Small intestine (tissue), 7 donors: ENCODE measurements around the gene SEMA3B. TPM values are rescaled to one million over a fixed set of nuclear protein-coding genes. Genes with fewer than 3 reads are reported as not detected.
"Not testable (repeated sequence)": the region's sequence is repeated elsewhere in the genome, so short reads cannot be mapped to it uniquely, and the experiment has no call there.

Experiments
- DNase-seq, 2 donors: peaks; one replicate each; pipeline versions ENCODE4 v3.0.0 to v3.0.0-alpha.2; 2013
- FAIRE-seq: peaks from 2 replicates; lab custom pipeline; 2012; peaks lifted over from hg19 to GRCh38; lab: Jason Lieb, UNC
- H3K27ac ChIP-seq, 3 donors: one replicate each; pipeline ENCODE4 v1.5.1; 2013; ENCODE audit warnings: low read length in 2 of 3, mild to moderate bottlenecking in 2 of 3, control low read depth in 1 of 3, inconsistent platforms in 1 of 3, low read depth in 1 of 3, moderate library complexity in 1 of 3
- H3K27me3 ChIP-seq, 3 donors: one replicate each; pipeline ENCODE4 v1.6.1; 2013; ENCODE audit warnings: low read length in 3 of 3, inconsistent platforms in 1 of 3; ENCODE audit not compliant: control insufficient read depth in 3 of 3, insufficient read depth in 3 of 3
- H3K36me3 ChIP-seq, 3 donors: one replicate each; pipeline ENCODE4 v1.6.1; 2013; ENCODE audit warnings: low read length in 3 of 3, inconsistent platforms in 1 of 3, low read depth in 1 of 3, mild to moderate bottlenecking in 1 of 3, moderate library complexity in 1 of 3; ENCODE audit not compliant: control insufficient read depth in 3 of 3, insufficient read depth in 2 of 3
- H3K4me1 ChIP-seq, 3 donors: one replicate each; pipeline ENCODE4 v1.6.1; 2013; ENCODE audit warnings: low read length in 2 of 3, inconsistent platforms in 1 of 3, low read depth in 1 of 3, mild to moderate bottlenecking in 1 of 3, moderate library complexity in 1 of 3; ENCODE audit not compliant: control insufficient read depth in 3 of 3, insufficient read depth in 2 of 3
- H3K4me3 ChIP-seq, 3 donors: one replicate each; pipeline ENCODE4 v1.5.1; 2013; ENCODE audit warnings: low read length in 3 of 3, control low read depth in 1 of 3, inconsistent platforms in 1 of 3, low read depth in 1 of 3, mild to moderate bottlenecking in 1 of 3, moderate library complexity in 1 of 3
- H3K9me3 ChIP-seq, 2 donors: one replicate each; pipeline ENCODE4 v1.6.1; 2013; ENCODE audit warnings: low read depth in 1 of 2, low read length in 1 of 2; ENCODE audit not compliant: control insufficient read depth in 2 of 2, insufficient read depth in 1 of 2
- WGBS, 3 donors: extraction: QIAGEN DNeasy Blood & Tissue Kit; methylation state at CpG; one replicate each; pipeline ENCODE4 v1.1.7; 2013; 5-methylcytosine and 5-hydroxymethylcytosine counted together
- polyA plus RNA-seq, 4 donors: library from polyadenylated mRNA; stranded (reverse) in 3 of 4; unstranded in 1 of 4; fragments of 200-250 nt in 3 of 4; fragments of 120-200 nt in 1 of 4; gene quantifications; one replicate each; pipeline versions ENCODE4 v1.2.1 to v1.2.3, GENCODE V29; 2013
- donor health status: healthy with polysubstance abuse.
- donor health status: control.
- donor health status: control.
- donor health status: Bipolar disorder and iron deficiency.
- donor health status: healthy.

SEMA3B gene
- polyA plus RNA-seq, 4 donors = 39.2 to 204 (median 154) TPM

- H3K4me3 ChIP-seq = no peak within 1 kb of the TSS
- H3K9me3 ChIP-seq = no peaks in the 10 kb centered on the region
- peaks cover 0 to 11% (median 0%) of the 10 kb centered on the region in 3 donors for H3K4me1 ChIP-seq
- peaks cover 3 to 50% (median 9%) of the 10 kb centered on the region in 3 donors for H3K36me3 ChIP-seq
- FAIRE-seq (no peak), DNase-seq (no peak)
- no peak within 1 kb of the TSS for H3K27ac ChIP-seq
- 60 to 80% (median 61%) methylated on average over 2 of the region's 2 CpGs for whole genome bisulfite sequencing, 3 donors
- H3K27me3 ChIP-seq = peaks cover 0 to 23% (median 5%) of the 10 kb centered on the region in 3 donors
Observed at GRCh38 chr3:50278880-50279224, 9.9 kb downstream of the SEMA3B start, which contains the start of gene LSMEM2. Gene LSMEM2 (plus strand): TSS chr3:50279087. CDS start chr3:50279114, 27 bp downstream.

- H3K4me3 ChIP-seq = no peak overlapping the region
- peaks cover 0 to 5% (median 0%) of the 10 kb centered on the region in 3 donors for H3K4me1 ChIP-seq
- H3K36me3 ChIP-seq = peaks cover 3 to 44% (median 9%) of the 10 kb centered on the region in 3 donors
- 87 to 95% (median 92%) methylated on average over 8 of the region's 8 CpGs for WGBS, 3 donors
- no peak for DNase-seq
- H3K27me3 ChIP-seq = peaks cover 0 to 17% (median 4%) of the 10 kb centered on the region in 3 donors
- no peak overlapping the region for H3K27ac ChIP-seq
- FAIRE-seq = no peak
- no peaks in the 10 kb centered on the region for H3K9me3 ChIP-seq
Observed at GRCh38 chr3:50279255-50280016, 10.5 kb downstream of the SEMA3B start.

GRCh38 chr3:50284121-50284520 is 15.2 kb downstream of the SEMA3B start:
- not testable (repeated sequence) for H3K4me3 ChIP-seq, H3K27ac ChIP-seq, H3K4me1 ChIP-seq, H3K27me3 ChIP-seq, DNase-seq, H3K9me3 ChIP-seq, FAIRE-seq
- 74 to 86% (median 85%) methylated on average over 6 of the region's 6 CpGs for WGBS, 3 donors
- H3K36me3 ChIP-seq = peaks cover 3 to 30% (median 8%) of the 10 kb centered on the region in 3 donors

- Histone ChIP-seq H3K36me3 (peaks cover 3 to 50% (median 8%) of the 10 kb centered on the region in 3 donors), H3K9me3 (no peaks in the 10 kb centered on the region), H3K4me1 (peaks cover 0 to 13% (median 0%) of the 10 kb centered on the region in 3 donors), H3K27ac (no peak overlapping the region), H3K27me3 (peaks cover 0 to 3% (median 0%) of the 10 kb centered on the region in 3 donors), H3K4me3 (no peak overlapping the region)
- FAIRE-seq = no peak
- DNase-seq = no peak
- WGBS, 3 donors = 86 to 88% (median 87%) methylated on average over 27 to 28 of the region's 28 CpGs
Observed at GRCh38 chr3:50286322-50287227, 17.6 kb downstream of the SEMA3B start.

GRCh38 chr3:50287262-50287661 is 18.3 kb downstream of the SEMA3B start:
- H3K27ac ChIP-seq = no peak overlapping the region
- FAIRE-seq = no peak
- WGBS, 3 donors = 83 to 92% (median 90%) methylated on average over 1 of the region's 1 CpG

GRCh38 chr3:50288387-50289007 is 19.6 kb downstream of the SEMA3B start:
- WGBS, 3 donors = 93 to 95% (median 93%) methylated on average over 22 to 23 of the region's 23 CpGs
- Histone ChIP-seq H3K9me3 (no peaks in the 10 kb centered on the region), H3K4me1 (peaks cover 0 to 24% (median 0%) of the 10 kb centered on the region in 3 donors), H3K36me3 (peaks cover 3 to 51% (median 8%) of the 10 kb centered on the region in 3 donors), H3K4me3 (no peak overlapping the region), H3K27ac (no peak overlapping the region), H3K27me3 (no peaks in the 10 kb centered on the region)
- DNase-seq (no peak), FAIRE-seq (no peak)

More at GRCh38 chr3:50287262-50287661, 18.3 kb downstream of the SEMA3B start:
- no peak for DNase-seq
- H3K36me3 ChIP-seq = peaks cover 3 to 51% (median 8%) of the 10 kb centered on the region in 3 donors
- H3K9me3 ChIP-seq = no peaks in the 10 kb centered on the region
- peaks cover 0 to 3% (median 0%) of the 10 kb centered on the region in 3 donors for H3K27me3 ChIP-seq
- H3K4me3 ChIP-seq = no peak overlapping the region
- H3K4me1 ChIP-seq = peaks cover 0 to 15% (median 0%) of the 10 kb centered on the region in 3 donors

GRCh38 chr3:50289130-50289529 is 20.2 kb downstream of the SEMA3B start:
- WGBS, 3 donors = 86 to 95% (median 95%) methylated on average over 6 of the region's 6 CpGs
- Histone ChIP-seq H3K4me3 (no peak overlapping the region), H3K9me3 (no peaks in the 10 kb centered on the region), H3K4me1 (peaks cover 0 to 24% (median 0%) of the 10 kb centered on the region in 3 donors), H3K27me3 (no peaks in the 10 kb centered on the region), H3K27ac (no peak overlapping the region), H3K36me3 (peaks cover 3 to 51% (median 8%) of the 10 kb centered on the region in 3 donors)
- DNase-seq = no peak
- no peak for FAIRE-seq
